GM18868 (cell line): ENCODE measurements around the gene AZIN2.
"Not testable (repeated sequence)": the region's sequence is repeated elsewhere in the genome, so short reads cannot be mapped to it uniquely, and the experiment has no call there.

Source experiments
- ATAC-seq: cut with Tn5 transposase; IDR thresholded peaks from one replicate; pipeline ENCODE4 v1.9.1; 2021; ENCODE audit warnings: mild to moderate bottlenecking, moderate library complexity; ENCODE audit not compliant: unreplicated experiment

Gene AZIN2

DNA sequence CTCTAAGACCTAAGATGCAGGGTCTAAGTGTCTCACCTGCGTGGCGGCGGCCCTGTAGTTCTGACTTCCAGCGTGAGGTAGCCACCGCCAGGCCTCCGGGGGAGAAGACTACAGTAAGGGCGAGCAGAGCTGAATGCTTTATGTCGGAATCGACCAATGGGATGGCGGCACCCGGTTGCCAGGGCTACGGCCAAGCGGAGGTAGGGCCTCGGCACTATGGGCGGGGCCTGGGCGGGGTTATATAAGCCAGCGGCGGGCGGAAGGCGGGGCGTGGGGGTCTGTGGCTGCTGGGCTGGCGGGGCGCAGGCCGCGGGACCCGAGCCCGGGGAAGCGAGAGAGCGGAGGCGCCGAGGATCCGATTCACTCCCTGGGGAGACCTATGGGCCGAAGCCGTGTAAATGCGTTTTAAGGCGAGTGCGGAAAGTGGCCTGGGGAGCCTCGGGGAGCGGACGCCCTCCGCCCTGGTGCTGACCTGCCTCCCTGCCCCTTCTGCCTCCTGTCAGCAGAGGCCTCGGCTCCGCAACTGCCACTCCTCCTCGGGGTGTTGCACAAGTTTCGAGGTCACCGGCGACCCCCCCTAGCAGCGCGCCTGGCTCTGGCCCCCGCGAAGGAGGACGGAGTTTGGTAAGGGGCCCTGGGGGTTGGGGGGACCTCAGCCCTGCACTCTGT, at the start of gene AZIN2:
Gene AZIN2 (plus strand): TSS at position 269 of the 669 bp plus-strand sequence. CDS start 1,097 bp downstream, outside the sequence.
- ATAC-seq: peak; percentile 97

- no peak for ATAC-seq
Observed at GRCh38 chr1:33031506-33031905, 49.4 kb upstream of the AZIN2 start.

GRCh38 chr1:33032126-33032869, 48.7 kb upstream of the AZIN2 start:
- ATAC-seq: no peak

- no peak for ATAC-seq
Observed at GRCh38 chr1:33036051-33036525, 44.9 kb upstream of the AZIN2 start.

DNA sequence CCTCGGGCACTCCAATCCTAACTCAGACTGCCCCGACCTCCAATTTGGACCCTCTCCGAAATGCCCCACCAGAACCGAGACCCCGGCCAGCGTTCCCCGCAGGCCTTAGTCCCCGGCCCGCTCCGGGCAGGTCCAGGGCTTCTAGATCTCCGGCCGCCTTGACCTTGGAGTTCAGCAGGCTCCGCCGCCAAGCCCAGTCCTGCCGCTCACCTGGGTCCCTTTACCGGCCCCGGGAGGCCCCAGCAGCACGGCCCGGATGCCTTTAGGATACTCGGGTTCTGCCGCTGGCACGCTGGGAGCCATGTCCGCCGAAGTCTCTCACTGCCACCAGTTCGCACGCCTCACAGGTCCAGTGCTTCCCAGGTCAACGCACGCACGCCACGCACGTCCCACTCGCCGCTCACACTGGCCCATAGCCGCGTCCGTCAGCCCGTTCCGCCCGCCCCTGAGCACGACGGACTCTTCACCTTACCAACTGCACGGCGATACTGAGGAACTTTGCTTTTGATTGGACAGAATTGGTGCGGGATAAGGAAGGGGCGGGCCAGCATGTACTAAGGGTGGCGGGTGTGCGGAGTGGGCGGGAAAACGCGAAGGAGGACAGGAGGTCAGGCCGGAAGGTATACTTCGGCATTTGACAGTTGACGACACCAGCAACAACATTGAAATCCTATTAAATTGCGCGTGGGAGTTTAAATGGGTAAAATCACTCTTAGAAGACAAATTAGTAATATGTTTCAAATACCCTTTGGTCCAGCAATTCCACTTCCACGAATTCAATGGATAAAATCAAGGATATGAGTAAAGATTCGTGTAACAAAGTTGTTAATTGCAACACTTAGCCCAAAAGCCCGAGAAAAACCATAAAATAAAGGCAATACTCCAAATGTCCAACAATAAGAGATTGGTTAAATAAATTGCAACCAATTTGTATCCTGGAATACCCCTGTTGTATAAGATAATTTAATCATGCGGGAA, 44.1 kb upstream of the AZIN2 start, which contains the start of gene AK2:
Gene AK2 (minus strand): TSS at position 358 of the 978 bp plus-strand sequence. CDS start 55 bp downstream, at position 303.
- ATAC-seq: peak; percentile 99

DNA sequence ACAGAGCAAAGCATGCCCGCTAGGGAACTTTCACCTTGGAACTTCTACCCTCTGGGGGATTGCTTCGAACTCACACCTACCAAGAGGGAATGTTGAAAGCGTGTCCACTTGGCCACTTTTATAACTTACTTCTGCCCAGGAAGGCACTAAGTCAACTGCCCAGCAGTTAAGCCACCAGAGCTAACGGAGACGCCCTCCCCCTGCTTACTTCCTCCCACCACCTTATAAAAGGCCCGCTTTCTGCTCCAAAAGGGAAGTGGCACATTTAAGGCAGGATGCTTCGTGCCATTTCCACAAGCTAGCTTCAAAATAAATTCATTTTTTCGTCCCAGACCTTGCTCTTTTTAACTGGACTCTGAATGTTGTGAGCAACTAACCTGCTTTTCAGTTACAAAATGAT, 41.1 kb upstream of the AZIN2 start:
- ATAC-seq: no peak

GRCh38 chr1:33041026-33041425, 39.9 kb upstream of the AZIN2 start:
- no peak for ATAC-seq

DNA sequence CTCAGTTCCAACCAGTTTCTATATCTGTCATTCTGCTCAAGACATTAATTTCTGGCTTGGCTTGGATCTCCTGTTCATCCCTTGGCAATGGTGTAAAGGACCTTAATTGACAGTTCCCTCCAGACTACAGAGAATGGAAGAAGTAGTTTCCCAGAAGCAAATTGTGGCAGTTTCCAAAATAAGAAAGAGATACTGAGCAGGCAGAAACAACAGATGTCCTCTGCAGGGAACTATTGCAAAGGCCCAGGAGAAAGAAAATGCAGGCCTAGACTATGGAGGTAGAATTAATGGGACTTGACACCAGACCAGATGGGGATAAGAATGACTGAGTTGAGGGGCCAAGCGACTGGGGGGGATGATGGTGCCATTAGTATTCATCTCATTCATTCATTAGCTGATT, 38.1 kb upstream of the AZIN2 start:
- no peak for ATAC-seq

DNA sequence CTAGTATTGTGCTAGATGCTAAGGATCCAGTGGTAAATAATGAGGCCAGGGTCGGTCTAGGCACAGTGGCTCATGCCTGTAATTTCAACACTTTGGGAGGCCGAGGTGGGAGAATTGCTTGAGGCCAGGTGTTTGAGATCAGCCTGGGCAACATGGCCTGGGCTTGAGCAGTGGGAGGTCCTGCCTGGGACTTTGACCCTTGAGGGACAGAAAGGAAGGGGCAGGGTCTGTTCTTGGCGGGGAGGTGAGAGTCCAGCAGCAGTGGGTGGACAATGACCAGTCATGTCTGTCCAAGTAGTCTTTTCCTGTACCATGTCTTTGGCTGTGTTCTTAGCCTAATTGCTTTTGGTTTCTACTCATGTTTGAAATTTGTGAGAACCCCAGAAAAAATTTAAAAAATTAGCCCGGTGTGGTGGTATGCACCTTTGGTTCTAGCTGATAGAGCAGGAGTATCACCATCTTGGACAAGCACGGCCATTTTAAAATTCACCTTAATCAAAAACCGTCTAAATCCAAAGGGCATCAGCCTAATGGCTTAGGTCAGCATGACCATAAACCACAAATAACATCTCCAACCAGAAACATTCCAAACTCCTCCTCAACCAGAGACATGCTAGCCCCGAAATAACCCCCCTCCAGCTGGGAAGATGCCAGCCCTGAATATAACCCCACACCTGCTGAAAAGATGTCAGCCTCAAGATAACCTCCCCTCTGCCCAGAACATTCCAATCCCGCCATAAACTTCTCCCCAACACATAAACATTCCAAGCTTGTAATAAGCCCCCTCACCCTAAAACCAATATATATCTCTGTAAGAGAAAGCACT, 37.5 kb upstream of the AZIN2 start:
- no peak for ATAC-seq

- ATAC-seq: no peak
Observed at GRCh38 chr1:33045246-33045645, 35.7 kb upstream of the AZIN2 start.

GRCh38 chr1:33045814-33046213, 35.1 kb upstream of the AZIN2 start:
- ATAC-seq: no peak

GRCh38 chr1:33046234-33046633, 34.7 kb upstream of the AZIN2 start:
- not testable (repeated sequence) for ATAC-seq

GRCh38 chr1:33047290-33047689, 33.7 kb upstream of the AZIN2 start:
- ATAC-seq: no peak

DNA sequence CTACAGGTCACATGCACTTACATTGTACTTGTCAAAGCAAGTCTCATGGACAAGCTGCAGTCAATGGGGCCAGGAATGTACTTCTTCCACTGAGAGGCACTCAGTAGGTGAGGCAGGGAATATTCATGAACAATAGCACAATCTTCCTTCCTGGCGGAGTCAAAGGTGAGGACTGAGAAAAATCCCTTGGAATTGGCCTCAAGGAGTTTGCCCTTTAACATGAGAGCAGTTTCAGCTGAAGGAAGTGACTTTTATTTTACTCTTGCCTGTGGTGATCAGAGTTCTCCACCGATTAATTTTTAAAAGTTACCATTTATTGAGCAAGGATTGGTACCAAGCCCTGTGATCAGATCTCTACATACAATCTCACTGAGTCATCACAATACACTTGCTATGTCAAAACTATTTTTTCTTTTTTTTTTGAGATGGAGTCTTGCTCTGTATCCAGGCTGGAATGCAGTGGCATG, 33.1 kb upstream of the AZIN2 start:
- ATAC-seq: no peak

GRCh38 chr1:33048426-33048825, 32.5 kb upstream of the AZIN2 start:
- ATAC-seq: no peak

- no peak for ATAC-seq
Observed at GRCh38 chr1:33049371-33049770, 31.6 kb upstream of the AZIN2 start.

- no peak for ATAC-seq
Observed at GRCh38 chr1:33050221-33051076, 30.5 kb upstream of the AZIN2 start.

DNA sequence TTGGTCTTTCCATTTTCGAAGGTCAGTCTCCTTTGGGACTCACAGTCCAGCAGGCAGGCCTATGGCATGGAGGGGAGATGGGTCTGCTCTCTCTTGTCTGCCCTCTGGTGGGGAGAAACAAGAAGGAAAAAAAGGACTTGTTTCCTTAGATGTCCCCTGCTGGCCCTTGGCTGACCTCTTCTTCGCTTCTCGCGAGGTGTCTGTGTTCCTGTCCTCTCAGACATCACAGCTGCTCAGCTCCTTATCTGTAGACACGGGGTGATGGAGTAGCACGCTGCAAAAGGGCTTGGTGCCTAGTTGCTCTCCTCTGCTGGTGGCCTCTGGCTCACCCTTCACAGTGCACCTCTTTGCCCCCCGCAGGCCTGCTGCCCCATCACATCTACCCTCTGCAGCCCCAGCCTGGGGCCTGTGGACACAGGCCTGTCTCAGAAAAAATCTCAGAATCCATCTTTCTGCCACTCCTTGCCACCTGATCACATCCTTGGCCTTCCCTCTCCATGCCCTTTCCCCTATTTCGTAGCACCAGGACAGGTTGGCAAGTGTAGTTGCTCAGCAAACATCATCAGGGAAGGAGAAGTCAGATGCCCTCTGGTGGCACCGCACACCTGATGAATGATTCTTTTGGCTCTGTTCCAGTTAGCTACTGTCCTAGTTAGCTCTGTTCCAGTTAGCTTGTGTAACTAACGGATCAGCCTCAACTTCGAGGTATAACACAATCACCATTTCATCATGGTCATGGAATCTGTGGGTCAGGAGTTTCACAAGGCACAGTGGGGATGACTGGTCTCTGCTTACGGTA, 25.5 kb upstream of the AZIN2 start:
- no peak for ATAC-seq
